SU-DHL-6 (cell line): ENCODE data around the gene RHOT2.

ENCODE experiments used
- H2AFZ ChIP-seq: fragments of 200-600 bp; sonication (generic); 2 replicates; pipeline ENCODE4 v1.6.1; 2014; ENCODE audit warnings: low read depth, mild to moderate bottlenecking, moderate library complexity, mixed read lengths, antibody characterized with exemption, low read length; ENCODE audit not compliant: severe bottlenecking
- H3F3A ChIP-seq: fragments of 200-600 bp; shearing (Covaris generic); 2 replicates; pipeline ENCODE4 v1.6.0; 2016; ENCODE audit warnings: antibody characterized with exemption, mild to moderate bottlenecking; ENCODE audit not compliant: insufficient read depth
- H3K27ac ChIP-seq: fragments of 200-600 bp; sonication (generic); 2 replicates; pipeline ENCODE4 v1.5.1; 2016; ENCODE audit warnings: low read depth, mild to moderate bottlenecking, low read length, moderate library complexity, mixed read lengths
- H3K27me3 ChIP-seq: fragments of 200-600 bp; sonication (generic), shearing (Covaris generic); 2 replicates; pipeline ENCODE4 v1.6.0; 2014; ENCODE audit warnings: mild to moderate bottlenecking, low read length
- H3K36me3 ChIP-seq: fragments of 200-600 bp; sonication (generic); 2 replicates; pipeline ENCODE4 v1.6.1; 2014; ENCODE audit warnings: mild to moderate bottlenecking, low read length, mixed read lengths
- H3K4me2 ChIP-seq: fragments of 300-600, 200-600 bp; shearing (Covaris generic), sonication (generic); 2 replicates; pipeline ENCODE4 v1.6.0; 2014; ENCODE audit warnings: low read length, low read depth, mild to moderate bottlenecking; ENCODE audit not compliant: poor library complexity, severe bottlenecking
- H3K4me3 ChIP-seq: fragments of 200-600 bp; sonication (generic); 2 replicates; pipeline ENCODE4 v1.5.1; 2014; ENCODE audit warnings: antibody characterized with exemption, low read length, mild to moderate bottlenecking, mixed read lengths; ENCODE audit not compliant: insufficient read depth, poor library complexity, severe bottlenecking
- H3K79me2 ChIP-seq: fragments of 200-600 bp; sonication (generic); 2 replicates; pipeline ENCODE4 v1.6.1; 2014; ENCODE audit warnings: mild to moderate bottlenecking, low read length, moderate library complexity; ENCODE audit not compliant: insufficient read depth
- H3K9ac ChIP-seq: fragments of 200-600 bp; sonication (generic); 2 replicates; pipeline ENCODE4 v1.7.0; 2014; ENCODE audit warnings: mild to moderate bottlenecking, low read length
- H3K9me2 ChIP-seq: fragments of 200-600 bp; sonication (generic); replicated peaks from 2 replicates; pipeline ENCODE4 v1.6.1; 2014; ENCODE audit warnings: low read length; ENCODE audit not compliant: insufficient read depth
- H3K9me3 ChIP-seq: fragments of 200-600 bp; sonication (generic); 2 replicates; pipeline ENCODE4 v1.6.1; 2014; ENCODE audit warnings: low read length, mixed read lengths; ENCODE audit not compliant: insufficient read depth
- H4K20me1 ChIP-seq: fragments of 200-600 bp; sonication (generic); 2 replicates; pipeline ENCODE4 v1.6.1; 2014; ENCODE audit warnings: low read depth, mild to moderate bottlenecking, antibody characterized with exemption, low read length, moderate library complexity, mixed read lengths
- CTCF ChIP-seq: fragments of 200-600 bp; sonication (generic); IDR thresholded peaks from one replicate; pipeline ENCODE4 v1.5.1; 2017; ENCODE audit warnings: antibody characterized with exemption, mild to moderate bottlenecking, low read length, moderate library complexity; ENCODE audit not compliant: insufficient read depth, poor library complexity, severe bottlenecking
- EZH2phosphoT487 ChIP-seq: fragments of 200-600 bp; sonication (generic), shearing (Covaris generic); conservative IDR thresholded peaks from 2 replicates; pipeline ENCODE4 v1.6.1; 2018; ENCODE audit warnings: mild to moderate bottlenecking, antibody characterized with exemption, low read length, moderate library complexity, mixed read lengths

RHOT2 gene

GRCh38 chr16:627454-628239 is 40.3 kb upstream of the RHOT2 start:
- Histone ChIP-seq H3K4me3 (no peak overlapping the region), H3K4me2 (no peak overlapping the region), H3K27me3 (no peaks in the 10 kb centered on the region), H3F3A (no peaks in the 10 kb centered on the region), H3K27ac (no peak overlapping the region), H3K36me3 (no peaks in the 10 kb centered on the region), H3K9me3 (no peaks in the 10 kb centered on the region), H3K9ac (no peak overlapping the region), H2AFZ (no peak overlapping the region), H4K20me1 (no peaks in the 10 kb centered on the region), H3K9me2 (no peaks in the 10 kb centered on the region), H3K79me2 (no peaks in the 10 kb centered on the region)
- TF ChIP-seq EZH2phosphoT487 (no peak), CTCF (no peak)

GRCh38 chr16:628321-629061 is 39.4 kb upstream of the RHOT2 start:
- TF ChIP-seq EZH2phosphoT487 (no peak), CTCF (no peak)
- Histone ChIP-seq H3K4me2 (no peak overlapping the region), H4K20me1 (no peaks in the 10 kb centered on the region), H3K27ac (no peak overlapping the region), H3F3A (no peaks in the 10 kb centered on the region), H3K9me3 (no peaks in the 10 kb centered on the region), H3K27me3 (no peaks in the 10 kb centered on the region), H2AFZ (no peak overlapping the region), H3K9ac (no peak overlapping the region), H3K36me3 (no peaks in the 10 kb centered on the region), H3K4me3 (no peak overlapping the region), H3K79me2 (no peaks in the 10 kb centered on the region), H3K9me2 (no peaks in the 10 kb centered on the region)

- H3K9ac ChIP-seq = no peak overlapping the region
- TF ChIP-seq CTCF = no peak
- TF ChIP-seq EZH2phosphoT487 = no peak
- no peaks in the 10 kb centered on the region for H3K36me3 ChIP-seq
- H3K4me3 ChIP-seq = no peak overlapping the region
- no peaks in the 10 kb centered on the region for H3F3A ChIP-seq
- no peak overlapping the region for H2AFZ ChIP-seq
- H3K4me2 ChIP-seq = no peak overlapping the region
- no peaks in the 10 kb centered on the region for H3K79me2 ChIP-seq
- H3K27me3 ChIP-seq = no peaks in the 10 kb centered on the region
- no peaks in the 10 kb centered on the region for H3K9me3 ChIP-seq
- H3K27ac ChIP-seq = no peak overlapping the region
- H3K9me2 ChIP-seq = no peaks in the 10 kb centered on the region
- no peaks in the 10 kb centered on the region for H4K20me1 ChIP-seq
These were observed 38.6 kb upstream of the RHOT2 start for GRCh38 chr16:629185-629832.
